Measurements from ENCODE around the gene NOXO1.
"Not testable (repeated sequence)": the region's sequence is repeated elsewhere in the genome, so short reads cannot be mapped to it uniquely, and the experiment has no call there.

NOXO1 gene

DNA sequence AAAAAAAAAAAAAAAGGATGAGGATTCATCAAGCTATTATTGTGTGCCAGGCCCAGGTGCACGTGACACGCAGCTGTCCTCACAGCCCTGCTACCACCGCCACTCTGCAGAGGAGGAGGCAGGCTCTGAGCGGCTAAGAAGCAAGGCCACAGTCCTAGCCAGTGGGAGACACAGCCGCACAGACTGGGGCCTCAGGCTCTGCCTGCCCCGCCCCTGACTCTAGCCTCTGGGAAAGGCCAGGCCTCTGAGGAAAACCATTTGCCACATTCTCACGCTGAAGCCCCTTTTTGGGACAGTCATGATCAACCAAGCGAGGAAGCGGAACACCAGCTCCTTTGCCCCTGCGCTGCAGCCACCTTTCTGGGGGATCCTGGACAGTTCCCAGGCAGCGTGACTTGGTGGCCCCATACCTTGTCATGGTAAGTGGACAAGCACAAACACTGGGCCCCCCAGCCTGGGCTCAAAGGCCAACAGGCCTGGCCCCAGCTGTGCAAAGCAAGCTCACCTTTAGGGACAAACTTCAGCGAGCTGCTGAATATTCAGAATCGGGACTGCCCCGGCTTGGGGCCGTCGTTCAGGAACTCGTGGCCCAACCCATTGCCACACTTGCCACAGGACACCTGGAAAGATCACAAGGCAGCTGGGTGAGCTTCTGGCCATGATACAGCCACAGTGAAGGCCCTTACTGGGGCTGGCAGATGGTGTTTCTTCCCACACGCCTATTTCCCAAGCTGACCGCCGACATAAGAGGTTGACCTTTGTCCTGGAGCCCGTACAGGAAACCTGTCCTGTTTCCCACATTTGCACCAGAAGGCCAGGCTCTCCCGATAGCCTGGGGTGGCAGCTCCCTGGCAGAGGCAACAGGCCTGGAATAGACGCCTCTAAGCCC is 40.8 kb downstream of the NOXO1 start:
- Histone ChIP-seq H3K4me3 (ENCODE audit: low read depth in 1 of 2, low read length in 2 of 2) (peak overlapping the region; percentile 28 to 48), H3K9me3 (ENCODE audit: control insufficient read depth in 1 of 2, low read length in 2 of 2) (no peaks in the 10 kb centered on the region), H3K36me3 (ENCODE audit: control insufficient read depth in 1 of 2, insufficient read depth in 2 of 2, low read length in 2 of 2) (peaks cover 14 to 26% of the 10 kb centered on the region in 2 donors), H3K9ac (ENCODE audit: low read depth in 1 of 2, low read length in 2 of 2) (peak overlapping the region in 1 of 2 donors; percentile 1), H3K27ac (ENCODE audit: low read depth, low read length) (no peak overlapping the region), H3K27me3 (ENCODE audit: control insufficient read depth in 1 of 2, insufficient read depth in 2 of 2, low read length in 2 of 2) (no peaks in the 10 kb centered on the region), H3K4me1 (ENCODE audit: control insufficient read depth in 1 of 2, insufficient read depth in 2 of 2, low read length in 2 of 2) (peaks cover 23 to 36% of the 10 kb centered on the region in 2 donors)

DNA sequence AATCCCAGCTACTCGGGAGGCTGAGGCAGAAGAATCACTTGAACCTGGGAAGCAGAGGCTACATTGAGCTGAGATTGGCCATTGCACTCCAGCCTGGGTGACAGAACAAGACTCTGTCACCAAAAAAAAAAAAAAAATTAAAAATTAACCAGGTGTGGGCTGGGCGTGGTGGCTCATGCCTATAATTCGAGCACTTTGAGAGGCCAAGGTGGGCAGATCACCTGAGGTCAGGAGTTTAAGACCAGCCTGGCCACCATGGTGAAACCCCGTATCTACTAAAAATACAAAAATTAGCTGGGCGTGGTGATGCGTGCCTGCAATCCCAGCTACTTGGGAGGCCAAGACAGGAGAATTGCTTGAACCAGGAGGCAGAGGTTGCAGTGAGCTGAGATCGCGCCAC is 41.4 kb downstream of the NOXO1 start:
- peaks cover 23 to 42% of the 10 kb centered on the region in 2 donors for H3K4me1 ChIP-seq (ENCODE audit: control insufficient read depth in 1 of 2, insufficient read depth in 2 of 2, low read length in 2 of 2)
- H3K27me3 ChIP-seq (ENCODE audit: control insufficient read depth in 1 of 2, insufficient read depth in 2 of 2, low read length in 2 of 2); H3K27ac ChIP-seq (ENCODE audit: low read depth, low read length); H3K9me3 ChIP-seq (ENCODE audit: control insufficient read depth in 1 of 2, low read length in 2 of 2); H3K9ac ChIP-seq (ENCODE audit: low read depth in 1 of 2, low read length in 2 of 2); H3K4me3 ChIP-seq (ENCODE audit: low read depth in 1 of 2, low read length in 2 of 2): not testable (repeated sequence)
- H3K36me3 ChIP-seq (ENCODE audit: control insufficient read depth in 1 of 2, insufficient read depth in 2 of 2, low read length in 2 of 2): peaks cover 14 to 26% of the 10 kb centered on the region in 2 donors

DNA sequence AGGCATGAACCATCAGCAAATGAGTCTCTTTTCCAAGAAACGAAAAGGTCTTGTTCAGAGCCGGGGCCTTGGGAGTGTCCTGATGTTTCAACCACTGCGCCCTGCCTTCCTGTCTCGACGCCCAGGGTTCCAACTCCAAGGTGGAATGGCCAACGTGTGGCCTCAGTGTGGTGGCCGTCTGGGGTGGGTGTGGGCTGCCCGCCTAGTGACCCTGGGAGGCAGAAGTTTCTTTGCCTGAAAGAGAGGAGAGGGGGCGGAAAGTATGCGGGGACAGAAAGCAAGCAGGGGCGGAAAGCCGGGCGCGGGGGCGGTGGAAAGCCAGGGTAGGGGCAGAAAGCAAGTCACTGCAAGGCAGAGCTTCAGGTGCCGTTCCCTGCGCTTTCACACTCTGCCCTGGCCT is 42.4 kb downstream of the NOXO1 start:
- no peaks in the 10 kb centered on the region for H3K9me3 ChIP-seq (ENCODE audit: control insufficient read depth in 1 of 2, low read length in 2 of 2)
- H3K9ac ChIP-seq (ENCODE audit: low read depth in 1 of 2, low read length in 2 of 2): no peak overlapping the region
- H3K27me3 ChIP-seq (ENCODE audit: control insufficient read depth in 1 of 2, insufficient read depth in 2 of 2, low read length in 2 of 2): no peaks in the 10 kb centered on the region
- no peak overlapping the region for H3K27ac ChIP-seq (ENCODE audit: low read depth, low read length)
- peaks cover 23 to 42% of the 10 kb centered on the region in 2 donors for H3K4me1 ChIP-seq (ENCODE audit: control insufficient read depth in 1 of 2, insufficient read depth in 2 of 2, low read length in 2 of 2)
- peaks cover 14 to 26% of the 10 kb centered on the region in 2 donors for H3K36me3 ChIP-seq (ENCODE audit: control insufficient read depth in 1 of 2, insufficient read depth in 2 of 2, low read length in 2 of 2)
- H3K4me3 ChIP-seq (ENCODE audit: low read depth in 1 of 2, low read length in 2 of 2): no peak overlapping the region

DNA sequence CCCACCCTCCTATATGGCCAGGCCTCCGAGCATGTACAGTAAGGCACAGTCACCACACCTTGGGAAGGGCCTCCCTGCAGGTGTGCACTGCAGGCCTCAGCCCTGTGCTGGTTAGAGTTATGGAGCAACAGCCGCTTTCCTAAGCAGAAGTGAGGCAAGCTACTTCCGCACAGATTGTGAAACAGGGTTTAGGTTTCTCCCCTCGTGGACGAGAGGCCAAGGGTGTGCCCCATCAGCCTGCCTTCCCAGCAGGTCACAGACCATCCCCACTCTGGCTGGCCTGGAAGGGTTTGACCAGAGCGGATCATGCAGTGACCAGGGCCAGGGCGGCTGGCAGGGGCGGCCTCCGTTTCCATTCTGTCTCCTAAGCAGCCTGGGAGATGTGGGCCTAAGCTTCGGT is 43.0 kb downstream of the NOXO1 start:
- H3K27ac ChIP-seq (ENCODE audit: low read depth, low read length): no peak overlapping the region

DNA sequence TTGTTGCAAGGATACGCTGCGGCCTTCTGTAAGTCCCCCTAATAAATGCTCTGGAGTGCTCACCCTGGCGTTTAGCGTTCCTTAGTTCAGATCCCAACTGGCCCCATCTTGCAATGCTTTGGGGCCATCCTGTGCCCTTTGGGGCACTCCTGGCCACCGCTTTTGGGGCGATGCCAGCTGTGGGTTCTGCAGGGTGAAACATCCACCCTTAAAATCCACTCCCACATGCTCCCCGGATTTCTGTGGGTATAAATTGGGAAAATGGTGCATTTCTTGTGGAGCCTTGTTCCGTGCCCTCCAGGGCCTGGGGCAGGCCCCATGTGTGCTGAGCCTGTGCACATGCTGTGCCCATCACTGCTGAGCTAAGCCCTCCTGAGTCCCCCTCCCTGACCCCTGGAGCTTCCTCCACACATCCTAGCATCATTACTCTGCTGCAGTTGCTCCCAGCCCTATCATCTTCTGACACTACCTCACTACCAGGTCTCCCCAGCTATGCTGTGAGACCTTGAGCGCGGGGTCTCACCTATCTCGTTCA is 44.3 kb downstream of the NOXO1 start:
- Histone ChIP-seq H3K27me3 (ENCODE audit: control insufficient read depth in 1 of 2, insufficient read depth in 2 of 2, low read length in 2 of 2) (no peaks in the 10 kb centered on the region), H3K27ac (ENCODE audit: low read depth, low read length) (no peak overlapping the region), H3K36me3 (ENCODE audit: control insufficient read depth in 1 of 2, insufficient read depth in 2 of 2, low read length in 2 of 2) (peaks cover 14 to 26% of the 10 kb centered on the region in 2 donors), H3K4me1 (ENCODE audit: control insufficient read depth in 1 of 2, insufficient read depth in 2 of 2, low read length in 2 of 2) (peaks cover 19 to 33% of the 10 kb centered on the region in 2 donors), H3K4me3 (ENCODE audit: low read depth in 1 of 2, low read length in 2 of 2) (no peak overlapping the region), H3K9ac (ENCODE audit: low read depth in 1 of 2, low read length in 2 of 2) (no peak overlapping the region), H3K9me3 (ENCODE audit: control insufficient read depth in 1 of 2, low read length in 2 of 2) (no peaks in the 10 kb centered on the region)

More for the DNA sequence above, 43.0 kb downstream of the NOXO1 start:
- peaks cover 14 to 26% of the 10 kb centered on the region in 2 donors for H3K36me3 ChIP-seq (ENCODE audit: control insufficient read depth in 1 of 2, insufficient read depth in 2 of 2, low read length in 2 of 2)
- H3K9me3 ChIP-seq (ENCODE audit: control insufficient read depth in 1 of 2, low read length in 2 of 2): no peaks in the 10 kb centered on the region
- no peak overlapping the region for H3K9ac ChIP-seq (ENCODE audit: low read depth in 1 of 2, low read length in 2 of 2)
- H3K4me1 ChIP-seq (ENCODE audit: control insufficient read depth in 1 of 2, insufficient read depth in 2 of 2, low read length in 2 of 2): peaks cover 23 to 42% of the 10 kb centered on the region in 2 donors
- no peak overlapping the region for H3K4me3 ChIP-seq (ENCODE audit: low read depth in 1 of 2, low read length in 2 of 2)
- H3K27me3 ChIP-seq (ENCODE audit: control insufficient read depth in 1 of 2, insufficient read depth in 2 of 2, low read length in 2 of 2): no peaks in the 10 kb centered on the region

DNA sequence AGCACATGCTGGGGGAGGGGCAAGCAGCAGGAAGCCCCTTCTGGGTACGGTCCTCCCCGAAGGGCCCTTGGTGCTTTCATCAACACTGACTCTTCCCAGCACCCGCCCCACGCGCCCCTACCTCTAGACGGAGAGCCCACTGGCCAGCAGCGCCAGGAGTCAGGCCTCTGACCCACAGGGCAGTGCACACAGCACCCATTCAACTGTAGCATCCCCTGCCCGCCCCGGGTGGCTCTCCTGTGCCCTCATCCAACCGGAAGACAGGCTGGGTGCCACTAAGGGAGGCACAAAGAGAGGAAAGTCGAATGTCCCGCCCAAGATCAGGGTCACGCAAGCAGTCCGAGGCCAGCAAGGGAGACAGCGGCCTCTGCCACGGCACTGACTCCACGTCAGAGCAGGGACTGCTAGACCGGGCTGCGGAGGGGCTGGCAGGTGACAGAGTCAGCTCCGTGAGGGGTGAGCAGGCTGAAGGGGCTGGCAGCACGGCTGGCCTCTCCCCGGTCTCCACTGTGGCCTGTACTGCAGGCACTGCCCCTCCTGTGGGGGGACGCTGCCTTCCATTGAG is 48.1 kb downstream of the NOXO1 start:
- Histone ChIP-seq H3K9ac (ENCODE audit: low read depth in 1 of 2, low read length in 2 of 2) (no peak overlapping the region), H3K4me3 (ENCODE audit: low read depth in 1 of 2, low read length in 2 of 2) (no peak overlapping the region), H3K27me3 (ENCODE audit: control insufficient read depth in 1 of 2, insufficient read depth in 2 of 2, low read length in 2 of 2) (no peaks in the 10 kb centered on the region)

DNA sequence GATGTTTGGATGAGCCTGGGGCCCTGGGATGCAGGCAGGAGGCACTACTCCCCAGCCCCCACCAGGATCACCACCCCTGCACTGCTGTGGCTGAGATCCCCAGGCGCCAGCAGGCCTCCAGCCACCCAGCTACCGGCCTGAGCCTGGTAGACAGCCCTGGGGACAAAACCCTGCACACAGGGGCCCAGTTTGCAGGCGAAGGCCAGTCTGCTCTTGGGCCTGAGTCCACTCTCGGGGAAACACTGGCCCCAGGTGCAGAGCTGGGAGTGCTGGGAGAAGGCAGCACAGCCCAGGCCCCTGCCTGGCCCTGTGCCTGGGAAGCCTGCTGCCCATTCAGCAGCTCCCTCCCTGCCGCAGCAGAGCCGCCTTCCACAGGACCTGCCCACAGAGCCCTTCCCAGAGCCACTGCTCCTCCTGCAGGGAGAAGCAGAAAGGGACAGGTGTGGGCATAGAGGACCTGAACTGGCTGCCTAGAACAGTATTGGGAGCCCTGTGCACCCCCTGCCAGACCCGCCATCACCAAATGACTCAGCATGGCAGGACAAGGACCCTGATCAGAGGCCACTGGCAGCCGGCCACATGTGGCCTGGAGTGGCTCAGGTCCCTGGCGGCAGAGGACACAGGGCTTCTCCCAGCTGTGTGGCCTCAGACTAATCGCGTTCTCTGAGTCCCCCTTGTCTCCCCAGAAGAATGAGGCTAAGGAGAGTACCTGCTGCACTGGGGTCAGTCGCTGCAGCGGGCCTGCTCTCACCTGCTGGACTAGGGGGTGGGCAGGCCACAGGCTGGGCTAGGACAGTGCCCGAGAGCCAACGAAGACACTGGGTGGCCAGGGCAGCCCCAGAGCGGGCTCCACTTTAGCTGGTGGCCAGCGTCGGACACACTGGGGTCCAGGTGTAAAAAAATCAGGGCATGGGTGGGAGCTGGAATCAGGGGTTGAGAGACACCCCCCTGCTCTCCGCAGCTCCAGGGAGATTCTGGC is 48.9 kb downstream of the NOXO1 start:
- peaks cover 0 to 4% of the 10 kb centered on the region in 2 donors for H3K36me3 ChIP-seq (ENCODE audit: control insufficient read depth in 1 of 2, insufficient read depth in 2 of 2, low read length in 2 of 2)
- no peak overlapping the region for H3K9ac ChIP-seq (ENCODE audit: low read depth in 1 of 2, low read length in 2 of 2)
- H3K9me3 ChIP-seq (ENCODE audit: control insufficient read depth in 1 of 2, low read length in 2 of 2): no peaks in the 10 kb centered on the region
- H3K4me3 ChIP-seq (ENCODE audit: low read depth in 1 of 2, low read length in 2 of 2): no peak overlapping the region
- no peaks in the 10 kb centered on the region for H3K27me3 ChIP-seq (ENCODE audit: control insufficient read depth in 1 of 2, insufficient read depth in 2 of 2, low read length in 2 of 2)
- peaks cover 3 to 11% of the 10 kb centered on the region in 2 donors for H3K4me1 ChIP-seq (ENCODE audit: control insufficient read depth in 1 of 2, insufficient read depth in 2 of 2, low read length in 2 of 2)
- no peak overlapping the region for H3K27ac ChIP-seq (ENCODE audit: low read depth, low read length)

More for the DNA sequence above, 48.1 kb downstream of the NOXO1 start:
- Histone ChIP-seq H3K4me1 (ENCODE audit: control insufficient read depth in 1 of 2, insufficient read depth in 2 of 2, low read length in 2 of 2) (peaks cover 3 to 11% of the 10 kb centered on the region in 2 donors), H3K9me3 (ENCODE audit: control insufficient read depth in 1 of 2, low read length in 2 of 2) (no peaks in the 10 kb centered on the region), H3K36me3 (ENCODE audit: control insufficient read depth in 1 of 2, insufficient read depth in 2 of 2, low read length in 2 of 2) (peaks cover 2 to 8% of the 10 kb centered on the region in 2 donors), H3K27ac (ENCODE audit: low read depth, low read length) (no peak overlapping the region)

DNA sequence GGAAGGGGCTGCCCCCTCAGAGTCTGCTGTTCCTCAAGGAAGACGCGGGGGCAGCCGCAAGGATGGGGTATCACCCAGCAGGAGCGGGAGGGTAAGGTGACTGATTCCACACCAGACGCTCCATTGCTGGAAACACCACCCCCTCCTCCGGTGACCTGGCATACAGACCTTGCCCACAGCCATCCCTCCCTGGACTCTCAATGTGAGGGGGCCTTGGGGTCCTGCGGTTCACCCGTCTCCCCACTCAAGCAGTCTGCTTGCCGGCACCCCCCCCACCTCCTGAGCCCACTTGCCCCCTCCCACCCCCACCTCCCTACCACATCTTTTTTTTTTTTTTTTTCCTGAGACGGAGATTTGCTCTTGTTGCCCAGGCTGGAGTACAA is 50.9 kb downstream of the NOXO1 start:
- no peak overlapping the region for H3K9ac ChIP-seq (ENCODE audit: low read depth in 1 of 2, low read length in 2 of 2)
- no peak overlapping the region for H3K4me3 ChIP-seq (ENCODE audit: low read depth in 1 of 2, low read length in 2 of 2)
- peaks cover 3 to 6% of the 10 kb centered on the region in 2 donors for H3K4me1 ChIP-seq (ENCODE audit: control insufficient read depth in 1 of 2, insufficient read depth in 2 of 2, low read length in 2 of 2)
- H3K9me3 ChIP-seq (ENCODE audit: control insufficient read depth in 1 of 2, low read length in 2 of 2): no peaks in the 10 kb centered on the region
- H3K36me3 ChIP-seq (ENCODE audit: control insufficient read depth in 1 of 2, insufficient read depth in 2 of 2, low read length in 2 of 2): no peaks in the 10 kb centered on the region
- no peak overlapping the region for H3K27ac ChIP-seq (ENCODE audit: low read depth, low read length)
- H3K27me3 ChIP-seq (ENCODE audit: control insufficient read depth in 1 of 2, insufficient read depth in 2 of 2, low read length in 2 of 2): no peaks in the 10 kb centered on the region

DNA sequence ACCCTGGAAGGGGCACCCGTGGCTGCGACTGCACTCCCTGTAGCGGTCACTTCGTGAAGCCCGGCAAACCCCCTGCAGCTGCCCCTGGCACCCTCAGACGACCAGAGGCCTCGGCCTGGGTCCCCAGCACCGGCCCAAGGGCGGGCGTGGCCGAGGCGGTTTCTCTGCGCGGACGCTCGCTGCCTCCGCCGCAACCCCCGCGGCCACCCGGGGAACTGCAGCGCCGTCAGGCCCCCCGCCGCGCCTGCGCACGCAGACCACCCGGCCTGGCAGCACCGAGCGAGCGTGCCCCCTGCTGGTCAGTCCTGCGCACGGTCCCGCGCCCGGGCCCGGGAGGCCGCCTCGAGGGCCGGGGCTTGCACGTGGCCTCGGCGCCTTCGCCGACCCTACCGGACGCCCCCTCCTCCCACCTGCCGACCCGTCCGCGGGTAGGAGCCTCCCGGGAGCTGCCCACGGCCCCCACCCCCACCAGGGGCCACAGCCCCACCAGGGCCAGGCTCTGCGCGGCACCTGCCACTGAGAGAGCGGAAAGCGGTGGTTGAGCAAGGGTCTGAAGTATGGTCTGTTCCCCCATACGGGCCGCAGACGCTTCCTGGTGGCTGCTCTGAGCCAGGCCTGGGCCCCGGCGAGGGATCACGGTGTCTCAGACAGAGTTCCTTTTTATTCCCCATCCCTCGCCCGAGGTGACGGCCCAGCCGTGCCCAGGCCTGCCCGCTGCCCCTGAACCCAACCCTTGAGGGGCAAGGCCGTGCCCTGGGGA is 51.5 kb downstream of the NOXO1 start:
- Histone ChIP-seq H3K4me3 (ENCODE audit: low read depth in 1 of 2, low read length in 2 of 2) (peak overlapping the region; percentile 21 to 43), H3K27me3 (ENCODE audit: control insufficient read depth in 1 of 2, insufficient read depth in 2 of 2, low read length in 2 of 2) (no peaks in the 10 kb centered on the region), H3K36me3 (ENCODE audit: control insufficient read depth in 1 of 2, insufficient read depth in 2 of 2, low read length in 2 of 2) (no peaks in the 10 kb centered on the region), H3K9me3 (ENCODE audit: control insufficient read depth in 1 of 2, low read length in 2 of 2) (no peaks in the 10 kb centered on the region), H3K27ac (ENCODE audit: low read depth, low read length) (no peak overlapping the region), H3K9ac (ENCODE audit: low read depth in 1 of 2, low read length in 2 of 2) (peak overlapping the region; percentile 26 to 38), H3K4me1 (ENCODE audit: control insufficient read depth in 1 of 2, insufficient read depth in 2 of 2, low read length in 2 of 2) (peaks cover 3% of the 10 kb centered on the region in 2 donors)

Measured in duodenal mucosa (tissue), 2 donors.